ENCODE data around the gene EFCAB8.

GRCh38 chr20:32871627-32872160 lies 13.0 kb downstream of the EFCAB8 start:
- TF ChIP-seq CTCF (conservative IDR thresholded peaks at IDR 0.05; ENCODE audit: low read length) (no peak), EZH2phosphoT487 (IDR thresholded peaks at IDR 0.05; ENCODE audit: borderline replicate concordance, low read depth, low read length) (no peak)

Data from OCI-LY7 (cell line).